ENCODE measurements around the gene JAKMIP3.

JAKMIP3 gene

DNA sequence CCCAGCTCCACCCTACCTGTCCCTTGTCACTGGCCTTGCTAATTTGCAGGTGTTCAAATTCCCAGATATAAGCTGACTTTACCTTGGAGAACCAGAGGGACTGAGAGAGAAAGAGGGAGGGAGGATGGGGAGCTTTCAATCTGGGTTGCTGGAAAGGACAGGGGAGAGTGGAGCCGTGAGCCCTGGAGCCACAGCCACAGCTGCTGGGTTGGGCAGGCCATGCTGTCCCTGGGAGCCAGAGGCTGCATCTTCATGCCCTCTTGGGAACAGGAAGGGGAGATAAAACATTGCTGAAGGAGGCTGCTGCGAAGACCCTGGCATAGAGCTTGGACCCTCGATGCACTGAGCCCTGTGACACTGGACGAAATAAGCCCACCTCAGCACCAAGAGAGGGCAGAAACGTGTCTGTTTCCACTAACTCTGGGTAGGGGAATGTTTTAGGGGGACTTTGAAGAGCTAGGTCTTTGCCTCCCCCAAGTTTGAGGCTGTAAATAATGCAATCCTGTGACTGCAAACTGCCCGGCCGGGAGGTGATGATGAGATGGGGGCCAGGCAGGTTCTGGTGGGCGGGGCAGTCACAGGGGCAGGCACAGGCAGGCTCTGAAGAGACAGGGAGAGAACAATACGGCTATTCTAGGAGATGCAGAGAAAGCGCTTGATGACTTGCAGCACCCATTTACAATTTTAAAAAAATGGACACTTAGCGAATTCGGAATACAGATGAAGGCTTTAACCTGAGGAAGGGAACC is 5.8 kb upstream of the JAKMIP3 start:
- no peak for TF ChIP-seq ISL1 (CRISPR knock-in tag; IDR thresholded peaks at IDR 0.05)
- TF ChIP-seq, protein P1, sequence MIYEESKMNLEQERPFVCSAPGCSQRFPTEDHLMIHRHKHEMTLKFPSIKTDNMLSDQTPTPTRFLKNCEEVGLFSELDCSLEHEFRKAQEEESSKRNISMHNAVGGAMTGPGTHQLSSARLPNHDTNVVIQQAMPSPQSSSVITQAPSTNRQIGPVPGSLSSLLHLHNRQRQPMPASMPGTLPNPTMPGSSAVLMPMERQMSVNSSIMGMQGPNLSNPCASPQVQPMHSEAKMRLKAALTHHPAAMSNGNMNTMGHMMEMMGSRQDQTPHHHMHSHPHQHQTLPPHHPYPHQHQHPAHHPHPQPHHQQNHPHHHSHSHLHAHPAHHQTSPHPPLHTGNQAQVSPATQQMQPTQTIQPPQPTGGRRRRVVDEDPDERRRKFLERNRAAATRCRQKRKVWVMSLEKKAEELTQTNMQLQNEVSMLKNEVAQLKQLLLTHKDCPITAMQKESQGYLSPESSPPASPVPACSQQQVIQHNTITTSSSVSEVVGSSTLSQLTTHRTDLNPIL (CRISPR knock-in tag; IDR thresholded peaks at IDR 0.05; ENCODE audit: low read depth), result no peak
- no peak for TF ChIP-seq TCF4 (CRISPR knock-in tag; IDR thresholded peaks at IDR 0.05; ENCODE audit: borderline replicate concordance)
- no peak for TF ChIP-seq TOX (CRISPR knock-in tag; IDR thresholded peaks at IDR 0.05; ENCODE audit: borderline replicate concordance)
- no peak for TF ChIP-seq ZC3H10 (CRISPR knock-in tag; IDR thresholded peaks at IDR 0.05)
- TF ChIP-seq BACH2 (CRISPR knock-in tag; IDR thresholded peaks at IDR 0.05; ENCODE audit: borderline replicate concordance), result no peak
- TF ChIP-seq ARNTL (CRISPR knock-in tag; IDR thresholded peaks at IDR 0.05; ENCODE audit: borderline replicate concordance, low read depth), result no peak
- TF ChIP-seq SNAI2 (CRISPR knock-in tag; IDR thresholded peaks at IDR 0.05), result no peak
- TF ChIP-seq GLIS3 (CRISPR knock-in tag; IDR thresholded peaks at IDR 0.05), result no peak
- no peak for TF ChIP-seq ZNF565 (CRISPR knock-in tag; conservative IDR thresholded peaks at IDR 0.05; ENCODE audit: low read depth)
- TF ChIP-seq CSDC2 (CRISPR knock-in tag; IDR thresholded peaks at IDR 0.05), result no peak
- TF ChIP-seq RARB (CRISPR knock-in tag; IDR thresholded peaks at IDR 0.05), result no peak
- TF ChIP-seq ZNF8 (CRISPR knock-in tag; IDR thresholded peaks at IDR 0.05), result no peak
- TF ChIP-seq, protein P2, sequence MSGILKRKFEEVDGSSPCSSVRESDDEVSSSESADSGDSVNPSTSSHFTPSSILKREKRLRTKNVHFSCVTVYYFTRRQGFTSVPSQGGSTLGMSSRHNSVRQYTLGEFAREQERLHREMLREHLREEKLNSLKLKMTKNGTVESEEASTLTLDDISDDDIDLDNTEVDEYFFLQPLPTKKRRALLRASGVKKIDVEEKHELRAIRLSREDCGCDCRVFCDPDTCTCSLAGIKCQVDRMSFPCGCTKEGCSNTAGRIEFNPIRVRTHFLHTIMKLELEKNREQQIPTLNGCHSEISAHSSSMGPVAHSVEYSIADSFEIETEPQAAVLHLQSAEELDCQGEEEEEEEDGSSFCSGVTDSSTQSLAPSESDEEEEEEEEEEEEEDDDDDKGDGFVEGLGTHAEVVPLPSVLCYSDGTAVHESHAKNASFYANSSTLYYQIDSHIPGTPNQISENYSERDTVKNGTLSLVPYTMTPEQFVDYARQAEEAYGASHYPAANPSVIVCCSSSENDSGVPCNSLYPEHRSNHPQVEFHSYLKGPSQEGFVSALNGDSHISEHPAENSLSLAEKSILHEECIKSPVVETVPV (CRISPR knock-in tag; IDR thresholded peaks at IDR 0.05), result no peak
- TF ChIP-seq, protein P3, sequence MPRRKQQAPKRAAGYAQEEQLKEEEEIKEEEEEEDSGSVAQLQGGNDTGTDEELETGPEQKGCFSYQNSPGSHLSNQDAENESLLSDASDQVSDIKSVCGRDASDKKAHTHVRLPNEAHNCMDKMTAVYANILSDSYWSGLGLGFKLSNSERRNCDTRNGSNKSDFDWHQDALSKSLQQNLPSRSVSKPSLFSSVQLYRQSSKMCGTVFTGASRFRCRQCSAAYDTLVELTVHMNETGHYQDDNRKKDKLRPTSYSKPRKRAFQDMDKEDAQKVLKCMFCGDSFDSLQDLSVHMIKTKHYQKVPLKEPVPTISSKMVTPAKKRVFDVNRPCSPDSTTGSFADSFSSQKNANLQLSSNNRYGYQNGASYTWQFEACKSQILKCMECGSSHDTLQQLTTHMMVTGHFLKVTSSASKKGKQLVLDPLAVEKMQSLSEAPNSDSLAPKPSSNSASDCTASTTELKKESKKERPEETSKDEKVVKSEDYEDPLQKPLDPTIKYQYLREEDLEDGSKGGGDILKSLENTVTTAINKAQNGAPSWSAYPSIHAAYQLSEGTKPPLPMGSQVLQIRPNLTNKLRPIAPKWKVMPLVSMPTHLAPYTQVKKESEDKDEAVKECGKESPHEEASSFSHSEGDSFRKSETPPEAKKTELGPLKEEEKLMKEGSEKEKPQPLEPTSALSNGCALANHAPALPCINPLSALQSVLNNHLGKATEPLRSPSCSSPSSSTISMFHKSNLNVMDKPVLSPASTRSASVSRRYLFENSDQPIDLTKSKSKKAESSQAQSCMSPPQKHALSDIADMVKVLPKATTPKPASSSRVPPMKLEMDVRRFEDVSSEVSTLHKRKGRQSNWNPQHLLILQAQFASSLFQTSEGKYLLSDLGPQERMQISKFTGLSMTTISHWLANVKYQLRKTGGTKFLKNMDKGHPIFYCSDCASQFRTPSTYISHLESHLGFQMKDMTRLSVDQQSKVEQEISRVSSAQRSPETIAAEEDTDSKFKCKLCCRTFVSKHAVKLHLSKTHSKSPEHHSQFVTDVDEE (CRISPR knock-in tag; IDR thresholded peaks at IDR 0.05), result no peak
- no peak for TF ChIP-seq ZFP30 (CRISPR knock-in tag; IDR thresholded peaks at IDR 0.05)
- no peak for TF ChIP-seq OSR1 (CRISPR knock-in tag; IDR thresholded peaks at IDR 0.05)
- TF ChIP-seq, protein P4, sequence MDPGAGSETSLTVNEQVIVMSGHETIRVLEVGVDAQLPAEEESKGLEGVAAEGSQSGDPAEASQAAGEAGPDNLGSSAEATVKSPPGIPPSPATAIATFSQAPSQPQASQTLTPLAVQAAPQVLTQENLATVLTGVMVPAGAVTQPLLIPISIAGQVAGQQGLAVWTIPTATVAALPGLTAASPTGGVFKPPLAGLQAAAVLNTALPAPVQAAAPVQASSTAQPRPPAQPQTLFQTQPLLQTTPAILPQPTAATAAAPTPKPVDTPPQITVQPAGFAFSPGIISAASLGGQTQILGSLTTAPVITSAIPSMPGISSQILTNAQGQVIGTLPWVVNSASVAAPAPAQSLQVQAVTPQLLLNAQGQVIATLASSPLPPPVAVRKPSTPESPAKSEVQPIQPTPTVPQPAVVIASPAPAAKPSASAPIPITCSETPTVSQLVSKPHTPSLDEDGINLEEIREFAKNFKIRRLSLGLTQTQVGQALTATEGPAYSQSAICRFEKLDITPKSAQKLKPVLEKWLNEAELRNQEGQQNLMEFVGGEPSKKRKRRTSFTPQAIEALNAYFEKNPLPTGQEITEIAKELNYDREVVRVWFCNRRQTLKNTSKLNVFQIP (CRISPR knock-in tag; IDR thresholded peaks at IDR 0.05; ENCODE audit: borderline replicate concordance, low read depth), result no peak
- TF ChIP-seq ESRRG (CRISPR knock-in tag; IDR thresholded peaks at IDR 0.05), result no peak
- TF ChIP-seq, protein P5, sequence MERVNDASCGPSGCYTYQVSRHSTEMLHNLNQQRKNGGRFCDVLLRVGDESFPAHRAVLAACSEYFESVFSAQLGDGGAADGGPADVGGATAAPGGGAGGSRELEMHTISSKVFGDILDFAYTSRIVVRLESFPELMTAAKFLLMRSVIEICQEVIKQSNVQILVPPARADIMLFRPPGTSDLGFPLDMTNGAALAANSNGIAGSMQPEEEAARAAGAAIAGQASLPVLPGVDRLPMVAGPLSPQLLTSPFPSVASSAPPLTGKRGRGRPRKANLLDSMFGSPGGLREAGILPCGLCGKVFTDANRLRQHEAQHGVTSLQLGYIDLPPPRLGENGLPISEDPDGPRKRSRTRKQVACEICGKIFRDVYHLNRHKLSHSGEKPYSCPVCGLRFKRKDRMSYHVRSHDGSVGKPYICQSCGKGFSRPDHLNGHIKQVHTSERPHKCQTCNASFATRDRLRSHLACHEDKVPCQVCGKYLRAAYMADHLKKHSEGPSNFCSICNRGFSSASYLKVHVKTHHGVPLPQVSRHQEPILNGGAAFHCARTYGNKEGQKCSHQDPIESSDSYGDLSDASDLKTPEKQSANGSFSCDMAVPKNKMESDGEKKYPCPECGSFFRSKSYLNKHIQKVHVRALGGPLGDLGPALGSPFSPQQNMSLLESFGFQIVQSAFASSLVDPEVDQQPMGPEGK (CRISPR knock-in tag; IDR thresholded peaks at IDR 0.05; ENCODE audit: borderline replicate concordance), result no peak

DNA sequence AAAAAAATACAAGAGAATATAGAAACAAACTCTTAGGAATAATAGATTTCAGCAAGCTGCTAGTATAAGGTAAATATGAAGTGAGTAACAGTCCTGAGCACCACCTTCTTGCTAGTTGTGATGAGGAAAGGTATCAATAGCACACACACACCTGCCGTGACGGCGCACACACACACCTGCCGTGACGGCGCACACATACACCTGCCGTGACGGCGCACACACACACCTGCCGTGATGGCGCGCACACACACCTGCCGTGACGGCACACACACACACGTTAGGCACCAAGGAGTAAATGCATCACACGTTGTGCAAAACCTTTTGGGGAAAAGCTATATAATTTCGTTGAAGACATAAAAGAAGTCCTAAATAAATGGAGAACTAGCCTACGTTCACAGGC is 4.7 kb upstream of the JAKMIP3 start:
- TF ChIP-seq GLIS3 (CRISPR knock-in tag; IDR thresholded peaks at IDR 0.05), result no peak
- TF ChIP-seq, protein P2 (CRISPR knock-in tag; IDR thresholded peaks at IDR 0.05), result no peak
- TF ChIP-seq, protein P3 (CRISPR knock-in tag; IDR thresholded peaks at IDR 0.05), result no peak
- TF ChIP-seq TOX (CRISPR knock-in tag; IDR thresholded peaks at IDR 0.05; ENCODE audit: borderline replicate concordance), result no peak
- TF ChIP-seq ISL1 (CRISPR knock-in tag; IDR thresholded peaks at IDR 0.05), result no peak
- no peak for ATAC-seq

More for the DNA sequence above, 5.8 kb upstream of the JAKMIP3 start:
- no peak for ATAC-seq

Measured in SK-N-SH treated with all-trans-retinoic acid at 6 μM for 48 hours (cell line).